Esophagus mucosa (tissue), 1 donor: ENCODE results near the gene NTM. TPM values are rescaled to one million over a fixed set of nuclear protein-coding genes. Genes with fewer than 3 reads are reported as not detected.
A peak's percentile ranks its signal among the peaks of the same experiment; 100 is the strongest.

Experiments used
- ATAC-seq: fragments of 200-7000 bp; cut with Tn5 transposase; one replicate; pipeline ENCODE4 v1.9.1; 2020
- total RNA-seq: library from RNA; stranded (reverse); gene quantifications from one replicate; pipeline ENCODE4 v1.2.4, GENCODE V29; 2023
- donor health status: DM: yes; HTN: yes; CAD: no.

Gene NTM
- total RNA-seq, 1 donor from 2014 or later, result 0.92 TPM

- no peak for ATAC-seq
These were observed 375.8 kb downstream of the NTM start for GRCh38 chr11:131746201-131746600.

- peak; percentile 56 for ATAC-seq
These were observed 378.0 kb downstream of the NTM start for GRCh38 chr11:131748151-131749050.

- ATAC-seq, result no peak
These were observed 378.7 kb downstream of the NTM start for GRCh38 chr11:131749101-131749500.

- ATAC-seq, result no peak
These were observed 379.7 kb downstream of the NTM start for GRCh38 chr11:131750152-131750551.

- ATAC-seq, result no peak
These were observed 380.3 kb downstream of the NTM start for GRCh38 chr11:131750692-131751091.

- no peak for ATAC-seq
These were observed 384.3 kb downstream of the NTM start for GRCh38 chr11:131754671-131755070.

GRCh38 chr11:131756479-131757110 lies 386.2 kb downstream of the NTM start:
- ATAC-seq, result no peak

GRCh38 chr11:131758726-131759125 lies 388.3 kb downstream of the NTM start:
- no peak for ATAC-seq

GRCh38 chr11:131759140-131759539 lies 388.7 kb downstream of the NTM start:
- no peak for ATAC-seq

GRCh38 chr11:131760091-131761061 lies 390.0 kb downstream of the NTM start:
- ATAC-seq, result no peak

- no peak for ATAC-seq
These were observed 392.1 kb downstream of the NTM start for GRCh38 chr11:131762346-131763110.

- ATAC-seq, result no peak
These were observed 392.9 kb downstream of the NTM start for GRCh38 chr11:131763193-131763890.

- no peak for ATAC-seq
These were observed 393.7 kb downstream of the NTM start for GRCh38 chr11:131764126-131764525.

- no peak for ATAC-seq
These were observed 394.2 kb downstream of the NTM start for GRCh38 chr11:131764649-131765048.

- no peak for ATAC-seq
These were observed 396.2 kb downstream of the NTM start for GRCh38 chr11:131766637-131767036.

- no peak for ATAC-seq
These were observed 397.0 kb downstream of the NTM start for GRCh38 chr11:131767421-131767820.

GRCh38 chr11:131770801-131771200 lies 400.4 kb downstream of the NTM start:
- ATAC-seq, result no peak

- no peak for ATAC-seq
These were observed 401.1 kb downstream of the NTM start for GRCh38 chr11:131771471-131771870.

GRCh38 chr11:131773626-131774025 lies 403.2 kb downstream of the NTM start:
- no peak for ATAC-seq

- no peak for ATAC-seq
These were observed 405.8 kb downstream of the NTM start for GRCh38 chr11:131776211-131776610.

GRCh38 chr11:131785801-131786200 lies 415.4 kb downstream of the NTM start:
- no peak for ATAC-seq
